ENCODE data around the gene SEPTIN11.

GRCh38 chr4:76990288-76991080, 40.9 kb downstream of the SEPTIN11 start:
- TF ChIP-seq, protein P1, sequence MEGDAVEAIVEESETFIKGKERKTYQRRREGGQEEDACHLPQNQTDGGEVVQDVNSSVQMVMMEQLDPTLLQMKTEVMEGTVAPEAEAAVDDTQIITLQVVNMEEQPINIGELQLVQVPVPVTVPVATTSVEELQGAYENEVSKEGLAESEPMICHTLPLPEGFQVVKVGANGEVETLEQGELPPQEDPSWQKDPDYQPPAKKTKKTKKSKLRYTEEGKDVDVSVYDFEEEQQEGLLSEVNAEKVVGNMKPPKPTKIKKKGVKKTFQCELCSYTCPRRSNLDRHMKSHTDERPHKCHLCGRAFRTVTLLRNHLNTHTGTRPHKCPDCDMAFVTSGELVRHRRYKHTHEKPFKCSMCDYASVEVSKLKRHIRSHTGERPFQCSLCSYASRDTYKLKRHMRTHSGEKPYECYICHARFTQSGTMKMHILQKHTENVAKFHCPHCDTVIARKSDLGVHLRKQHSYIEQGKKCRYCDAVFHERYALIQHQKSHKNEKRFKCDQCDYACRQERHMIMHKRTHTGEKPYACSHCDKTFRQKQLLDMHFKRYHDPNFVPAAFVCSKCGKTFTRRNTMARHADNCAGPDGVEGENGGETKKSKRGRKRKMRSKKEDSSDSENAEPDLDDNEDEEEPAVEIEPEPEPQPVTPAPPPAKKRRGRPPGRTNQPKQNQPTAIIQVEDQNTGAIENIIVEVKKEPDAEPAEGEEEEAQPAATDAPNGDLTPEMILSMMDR (IDR thresholded peaks at IDR 0.05; ENCODE audit: low read depth, low read length, missing input control) = no peak
- no peak for TF ChIP-seq HNF4A (conservative IDR thresholded peaks at IDR 0.05)
- no peak for TF ChIP-seq MAX (IDR thresholded peaks at IDR 0.05)
- no peak for TF ChIP-seq YY1 (IDR thresholded peaks at IDR 0.05)
- TF ChIP-seq RAD21 (IDR thresholded peaks at IDR 0.05) = no peak
- no peak for TF ChIP-seq GABPA (IDR thresholded peaks at IDR 0.05 in 1 of 2, conservative IDR thresholded peaks at IDR 0.05 in 1 of 2)
- no peak for TF ChIP-seq RXRA (IDR thresholded peaks at IDR 0.05)
- TF ChIP-seq TAF1 (conservative IDR thresholded peaks at IDR 0.05) = no peak
- TF ChIP-seq, protein P2, sequence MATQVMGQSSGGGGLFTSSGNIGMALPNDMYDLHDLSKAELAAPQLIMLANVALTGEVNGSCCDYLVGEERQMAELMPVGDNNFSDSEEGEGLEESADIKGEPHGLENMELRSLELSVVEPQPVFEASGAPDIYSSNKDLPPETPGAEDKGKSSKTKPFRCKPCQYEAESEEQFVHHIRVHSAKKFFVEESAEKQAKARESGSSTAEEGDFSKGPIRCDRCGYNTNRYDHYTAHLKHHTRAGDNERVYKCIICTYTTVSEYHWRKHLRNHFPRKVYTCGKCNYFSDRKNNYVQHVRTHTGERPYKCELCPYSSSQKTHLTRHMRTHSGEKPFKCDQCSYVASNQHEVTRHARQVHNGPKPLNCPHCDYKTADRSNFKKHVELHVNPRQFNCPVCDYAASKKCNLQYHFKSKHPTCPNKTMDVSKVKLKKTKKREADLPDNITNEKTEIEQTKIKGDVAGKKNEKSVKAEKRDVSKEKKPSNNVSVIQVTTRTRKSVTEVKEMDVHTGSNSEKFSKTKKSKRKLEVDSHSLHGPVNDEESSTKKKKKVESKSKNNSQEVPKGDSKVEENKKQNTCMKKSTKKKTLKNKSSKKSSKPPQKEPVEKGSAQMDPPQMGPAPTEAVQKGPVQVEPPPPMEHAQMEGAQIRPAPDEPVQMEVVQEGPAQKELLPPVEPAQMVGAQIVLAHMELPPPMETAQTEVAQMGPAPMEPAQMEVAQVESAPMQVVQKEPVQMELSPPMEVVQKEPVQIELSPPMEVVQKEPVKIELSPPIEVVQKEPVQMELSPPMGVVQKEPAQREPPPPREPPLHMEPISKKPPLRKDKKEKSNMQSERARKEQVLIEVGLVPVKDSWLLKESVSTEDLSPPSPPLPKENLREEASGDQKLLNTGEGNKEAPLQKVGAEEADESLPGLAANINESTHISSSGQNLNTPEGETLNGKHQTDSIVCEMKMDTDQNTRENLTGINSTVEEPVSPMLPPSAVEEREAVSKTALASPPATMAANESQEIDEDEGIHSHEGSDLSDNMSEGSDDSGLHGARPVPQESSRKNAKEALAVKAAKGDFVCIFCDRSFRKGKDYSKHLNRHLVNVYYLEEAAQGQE (IDR thresholded peaks at IDR 0.05) = no peak
- no peak for TF ChIP-seq SP1 (IDR thresholded peaks at IDR 0.05)
- TF ChIP-seq, protein P3, sequence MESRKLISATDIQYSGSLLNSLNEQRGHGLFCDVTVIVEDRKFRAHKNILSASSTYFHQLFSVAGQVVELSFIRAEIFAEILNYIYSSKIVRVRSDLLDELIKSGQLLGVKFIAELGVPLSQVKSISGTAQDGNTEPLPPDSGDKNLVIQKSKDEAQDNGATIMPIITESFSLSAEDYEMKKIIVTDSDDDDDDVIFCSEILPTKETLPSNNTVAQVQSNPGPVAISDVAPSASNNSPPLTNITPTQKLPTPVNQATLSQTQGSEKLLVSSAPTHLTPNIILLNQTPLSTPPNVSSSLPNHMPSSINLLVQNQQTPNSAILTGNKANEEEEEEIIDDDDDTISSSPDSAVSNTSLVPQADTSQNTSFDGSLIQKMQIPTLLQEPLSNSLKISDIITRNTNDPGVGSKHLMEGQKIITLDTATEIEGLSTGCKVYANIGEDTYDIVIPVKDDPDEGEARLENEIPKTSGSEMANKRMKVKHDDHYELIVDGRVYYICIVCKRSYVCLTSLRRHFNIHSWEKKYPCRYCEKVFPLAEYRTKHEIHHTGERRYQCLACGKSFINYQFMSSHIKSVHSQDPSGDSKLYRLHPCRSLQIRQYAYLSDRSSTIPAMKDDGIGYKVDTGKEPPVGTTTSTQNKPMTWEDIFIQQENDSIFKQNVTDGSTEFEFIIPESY (IDR thresholded peaks at IDR 0.05) = no peak
- TF ChIP-seq, protein P4, sequence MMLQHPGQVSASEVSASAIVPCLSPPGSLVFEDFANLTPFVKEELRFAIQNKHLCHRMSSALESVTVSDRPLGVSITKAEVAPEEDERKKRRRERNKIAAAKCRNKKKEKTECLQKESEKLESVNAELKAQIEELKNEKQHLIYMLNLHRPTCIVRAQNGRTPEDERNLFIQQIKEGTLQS (IDR thresholded peaks at IDR 0.05) = no peak
- TF ChIP-seq FOXA2 (IDR thresholded peaks at IDR 0.05) = no peak

Measured in liver (tissue), 3 donors.